ENCODE results near the gene FCN3.
"Not testable (repeated sequence)": the region's sequence is repeated elsewhere in the genome, so short reads cannot be mapped to it uniquely, and the experiment has no call there.

FCN3 gene

GRCh38 chr1:27374362-27375086 is at the start of gene FCN3:
FCN3 (minus strand) TSS chr1:27374824; CDS start chr1:27374818, 6 bp downstream.
- DNase-seq = no peak

GRCh38 chr1:27423709-27424108 is 49.1 kb upstream of the FCN3 start:
- no peak for DNase-seq

GRCh38 chr1:27418326-27419185 is 43.9 kb upstream of the FCN3 start:
- no peak for DNase-seq

GRCh38 chr1:27417713-27418112 is 43.1 kb upstream of the FCN3 start:
- no peak for DNase-seq

GRCh38 chr1:27416387-27417111 is 41.9 kb upstream of the FCN3 start:
- peak; percentile 32 for DNase-seq

- DNase-seq = no peak
These were observed 39.5 kb upstream of the FCN3 start for GRCh38 chr1:27414091-27414490.

GRCh38 chr1:27413004-27413403 is 38.4 kb upstream of the FCN3 start:
- no peak for DNase-seq

- no peak for DNase-seq
These were observed 37.9 kb upstream of the FCN3 start for GRCh38 chr1:27412502-27412901.

- no peak for DNase-seq
These were observed 36.1 kb upstream of the FCN3 start for GRCh38 chr1:27410709-27411108.

- no peak for DNase-seq
These were observed 35.0 kb upstream of the FCN3 start for GRCh38 chr1:27409669-27410068.

- DNase-seq = no peak
These were observed 33.5 kb upstream of the FCN3 start for GRCh38 chr1:27408151-27408550.

GRCh38 chr1:27406791-27407190 is 32.2 kb upstream of the FCN3 start:
- not testable (repeated sequence) for DNase-seq

- DNase-seq = no peak
These were observed 31.7 kb upstream of the FCN3 start for GRCh38 chr1:27406362-27406680.

GRCh38 chr1:27405598-27406361 is 31.2 kb upstream of the FCN3 start:
- not testable (repeated sequence) for DNase-seq

GRCh38 chr1:27405074-27405473 is 30.4 kb upstream of the FCN3 start:
- DNase-seq = no peak

- no peak for DNase-seq
These were observed 29.3 kb upstream of the FCN3 start for GRCh38 chr1:27403931-27404330.

GRCh38 chr1:27403065-27403726 is 28.6 kb upstream of the FCN3 start:
- no peak for DNase-seq

- no peak for DNase-seq
These were observed 27.7 kb upstream of the FCN3 start for GRCh38 chr1:27402349-27402754.

GRCh38 chr1:27400963-27401341 is 26.3 kb upstream of the FCN3 start:
- no peak for DNase-seq

- no peak for DNase-seq
These were observed 25.7 kb upstream of the FCN3 start for GRCh38 chr1:27400082-27400962.
